Subcutaneous adipose tissue (tissue), 4 donors: ENCODE results near the gene OSGEPL1. TPM values are rescaled to one million over a fixed set of nuclear protein-coding genes. Genes with fewer than 3 reads are reported as not detected.

ENCODE experiments used
- total RNA-seq, 4 donors: library from RNA; depleted of rRNA; stranded (reverse); fragments of >200 nt; gene quantifications; one replicate each; pipeline ENCODE4 v1.1.0, GENCODE V29; 2016
- TF ChIP-seq, protein P1 (sequence below): fragments of 450-650 bp; IDR thresholded peaks from one replicate; pipeline ENCODE4 v1.5.1; 2016; ENCODE audit warnings: low read depth, mild to moderate bottlenecking, control low read depth, antibody characterized with exemption, moderate library complexity

Gene OSGEPL1, protein sequence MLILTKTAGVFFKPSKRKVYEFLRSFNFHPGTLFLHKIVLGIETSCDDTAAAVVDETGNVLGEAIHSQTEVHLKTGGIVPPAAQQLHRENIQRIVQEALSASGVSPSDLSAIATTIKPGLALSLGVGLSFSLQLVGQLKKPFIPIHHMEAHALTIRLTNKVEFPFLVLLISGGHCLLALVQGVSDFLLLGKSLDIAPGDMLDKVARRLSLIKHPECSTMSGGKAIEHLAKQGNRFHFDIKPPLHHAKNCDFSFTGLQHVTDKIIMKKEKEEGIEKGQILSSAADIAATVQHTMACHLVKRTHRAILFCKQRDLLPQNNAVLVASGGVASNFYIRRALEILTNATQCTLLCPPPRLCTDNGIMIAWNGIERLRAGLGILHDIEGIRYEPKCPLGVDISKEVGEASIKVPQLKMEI
- total RNA-seq = 1 to 10 TPM; 2.8 to 8.7 (median 7.2) TPM

- TF ChIP-seq, protein P1, sequence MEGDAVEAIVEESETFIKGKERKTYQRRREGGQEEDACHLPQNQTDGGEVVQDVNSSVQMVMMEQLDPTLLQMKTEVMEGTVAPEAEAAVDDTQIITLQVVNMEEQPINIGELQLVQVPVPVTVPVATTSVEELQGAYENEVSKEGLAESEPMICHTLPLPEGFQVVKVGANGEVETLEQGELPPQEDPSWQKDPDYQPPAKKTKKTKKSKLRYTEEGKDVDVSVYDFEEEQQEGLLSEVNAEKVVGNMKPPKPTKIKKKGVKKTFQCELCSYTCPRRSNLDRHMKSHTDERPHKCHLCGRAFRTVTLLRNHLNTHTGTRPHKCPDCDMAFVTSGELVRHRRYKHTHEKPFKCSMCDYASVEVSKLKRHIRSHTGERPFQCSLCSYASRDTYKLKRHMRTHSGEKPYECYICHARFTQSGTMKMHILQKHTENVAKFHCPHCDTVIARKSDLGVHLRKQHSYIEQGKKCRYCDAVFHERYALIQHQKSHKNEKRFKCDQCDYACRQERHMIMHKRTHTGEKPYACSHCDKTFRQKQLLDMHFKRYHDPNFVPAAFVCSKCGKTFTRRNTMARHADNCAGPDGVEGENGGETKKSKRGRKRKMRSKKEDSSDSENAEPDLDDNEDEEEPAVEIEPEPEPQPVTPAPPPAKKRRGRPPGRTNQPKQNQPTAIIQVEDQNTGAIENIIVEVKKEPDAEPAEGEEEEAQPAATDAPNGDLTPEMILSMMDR = no peak
Observed at GRCh38 chr2:189762551-189763298, at the start of gene OSGEPL1. Gene OSGEPL1, minus strand, starts transcription at chr2:189762792. Its CDS starts 1,152 bp downstream, at chr2:189761640.

GRCh38 chr2:189803431-189803830 is 40.8 kb upstream of the OSGEPL1 start:
- TF ChIP-seq, protein P1 = no peak

- TF ChIP-seq, protein P1 = no peak
Observed at GRCh38 chr2:189802396-189802912, 39.9 kb upstream of the OSGEPL1 start.

GRCh38 chr2:189799531-189799930 is 36.9 kb upstream of the OSGEPL1 start:
- TF ChIP-seq, protein P1 = no peak

- TF ChIP-seq, protein P1 = no peak
Observed at GRCh38 chr2:189799030-189799331, 36.4 kb upstream of the OSGEPL1 start.

DNA sequence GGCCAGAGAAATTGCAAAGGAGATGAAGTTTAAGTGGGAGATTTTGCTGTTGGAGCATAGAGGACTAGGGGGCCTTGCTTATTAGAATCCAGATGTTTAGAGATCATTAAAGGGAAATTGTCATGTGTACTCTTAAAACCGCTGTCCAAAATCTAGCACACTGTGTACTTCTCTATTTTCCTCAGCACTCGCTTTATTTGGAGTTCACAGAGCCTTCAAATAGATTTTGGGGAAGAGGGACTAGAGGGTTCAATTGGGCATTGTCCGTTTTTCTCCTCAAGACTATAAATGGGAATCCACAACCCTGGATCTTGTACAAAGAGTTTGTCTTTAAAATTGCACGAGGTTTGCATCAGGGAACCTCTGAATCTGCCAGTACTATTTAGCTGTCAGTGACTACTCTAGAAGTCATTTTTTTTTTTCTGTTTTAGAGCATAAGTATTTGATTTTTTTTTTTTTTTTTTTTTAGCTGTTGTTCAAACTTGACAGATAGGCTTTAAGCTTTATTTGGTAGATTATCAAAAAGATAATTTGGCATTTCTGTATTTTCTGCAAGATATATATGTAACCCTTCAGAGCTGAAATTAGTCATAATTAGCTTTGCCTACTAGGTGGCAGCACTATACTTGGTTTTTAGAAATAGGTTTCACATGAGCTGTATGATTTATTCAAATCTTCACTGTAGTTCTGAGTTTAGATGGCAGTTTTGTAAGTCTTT is 35.9 kb upstream of the OSGEPL1 start:
- TF ChIP-seq, protein P1 = no peak
